OCI-LY3 (cell line): ENCODE results near the gene PLCB1.

Experiments
- H2AFZ ChIP-seq: fragments of 200-600, 300-600 bp; shearing (Covaris generic); 2 replicates; pipeline ENCODE4 v1.6.0; 2014; ENCODE audit warnings: antibody characterized with exemption, low read depth, low read length
- H3K27ac ChIP-seq: fragments of 200-600, 300-600 bp; sonication (generic); 2 replicates; pipeline ENCODE4 v1.5.1; 2014; ENCODE audit warnings: mild to moderate bottlenecking, low read length, moderate library complexity, mixed read lengths
- H3K27me3 ChIP-seq: fragments of 200-600, 300-600 bp; sonication (generic); 2 replicates; pipeline ENCODE4 v1.6.1; 2014; ENCODE audit warnings: low read depth, low read length, mixed read lengths
- H3K36me3 ChIP-seq: fragments of 200-600, 300-600 bp; sonication (generic); replicated peaks from 2 replicates; pipeline ENCODE3; 2014; ENCODE audit warnings: low read depth, low read length, mixed read lengths
- H3K4me1 ChIP-seq: fragments of 300-600, 200-600 bp; sonication (generic); 2 replicates; pipeline ENCODE4 v1.6.1; 2014; ENCODE audit warnings: low read length, mixed read lengths
- H3K4me2 ChIP-seq: fragments of 200-600, 300-600 bp; sonication (generic); 2 replicates; pipeline ENCODE4 v1.6.1; 2014; ENCODE audit warnings: low read length, mixed read lengths
- H3K4me3 ChIP-seq: fragments of 300-600, 200-600 bp; sonication (generic); 2 replicates; pipeline ENCODE4 v1.5.1; 2014; ENCODE audit warnings: antibody characterized with exemption, mild to moderate bottlenecking, low read length, moderate library complexity
- H3K79me2 ChIP-seq: fragments of 300-600, 200-600 bp; shearing (Covaris generic); 2 replicates; pipeline ENCODE4 v1.6.1; 2014; ENCODE audit warnings: mild to moderate bottlenecking, low read length, mixed read lengths
- H3K9ac ChIP-seq: fragments of 300-600, 200-600 bp; shearing (Covaris generic); 2 replicates; pipeline ENCODE4 v1.6.0; 2014; ENCODE audit warnings: mild to moderate bottlenecking, low read length, moderate library complexity
- H3K9me3 ChIP-seq: fragments of 200-600, 300-600 bp; shearing (Covaris generic); 2 replicates; pipeline ENCODE4 v1.6.1; 2014; ENCODE audit warnings: low read length, mixed read lengths; ENCODE audit not compliant: insufficient read depth
- H4K20me1 ChIP-seq: fragments of 200-600, 300-600 bp; sonication (generic); 2 replicates; pipeline ENCODE4 v1.6.1; 2016; ENCODE audit warnings: low read length, mixed read lengths; ENCODE audit not compliant: insufficient read depth
- EZH2phosphoT487 ChIP-seq: fragments of 200-600 bp; shearing (Covaris generic); IDR thresholded peaks from 2 replicates; pipeline ENCODE4 v1.6.1; 2018; ENCODE audit warnings: antibody characterized with exemption, mixed run types, low read depth
- TF ChIP-seq, protein P1 (sequence below): fragments of 200-600, 300-600 bp; sonication (generic); IDR thresholded peaks from 2 replicates; pipeline ENCODE4 v1.5.1; 2014; ENCODE audit warnings: antibody characterized with exemption, low read length, low read depth

The PLCB1 gene

DNA sequence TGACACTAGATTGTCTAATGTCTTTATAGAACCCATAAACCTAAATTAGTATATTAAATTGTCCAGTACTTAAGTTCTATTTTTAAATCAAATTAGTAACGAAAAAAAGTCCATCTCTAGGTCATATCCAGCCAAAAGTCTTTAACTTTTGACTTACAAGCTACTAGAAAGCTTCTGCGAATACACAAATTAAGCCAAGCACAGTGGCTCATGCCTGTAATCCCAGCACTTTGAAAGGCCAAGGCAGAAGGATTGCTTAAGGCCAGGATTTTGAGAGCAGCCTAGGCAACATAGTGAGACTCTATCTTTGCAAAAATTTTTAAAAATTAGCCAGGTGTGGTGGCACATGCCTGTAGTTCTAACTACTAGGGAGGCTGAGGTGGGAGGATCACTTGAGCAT, 516.4 kb downstream of the PLCB1 start:
- H3K27me3 ChIP-seq, result 0 out of 2 replicates have a peak, but pooled peaks cover 2% of the 10 kb centered on the region
- no peak overlapping the region for H3K4me3 ChIP-seq
- no peaks in the 10 kb centered on the region for H3K79me2 ChIP-seq
- peaks cover 6% of the 10 kb centered on the region; the same call in 1 of the 2 replicates for H3K4me1 ChIP-seq
- H4K20me1 ChIP-seq, result no peaks in the 10 kb centered on the region
- no peak overlapping the region for H3K27ac ChIP-seq
- H2AFZ ChIP-seq, result peak overlapping the region; percentile 84; the same call in 1 of the 2 replicates
- no peaks in the 10 kb centered on the region for H3K36me3 ChIP-seq
- H3K9ac ChIP-seq, result no peak overlapping the region
- no peak for TF ChIP-seq EZH2phosphoT487
- TF ChIP-seq, protein P1, sequence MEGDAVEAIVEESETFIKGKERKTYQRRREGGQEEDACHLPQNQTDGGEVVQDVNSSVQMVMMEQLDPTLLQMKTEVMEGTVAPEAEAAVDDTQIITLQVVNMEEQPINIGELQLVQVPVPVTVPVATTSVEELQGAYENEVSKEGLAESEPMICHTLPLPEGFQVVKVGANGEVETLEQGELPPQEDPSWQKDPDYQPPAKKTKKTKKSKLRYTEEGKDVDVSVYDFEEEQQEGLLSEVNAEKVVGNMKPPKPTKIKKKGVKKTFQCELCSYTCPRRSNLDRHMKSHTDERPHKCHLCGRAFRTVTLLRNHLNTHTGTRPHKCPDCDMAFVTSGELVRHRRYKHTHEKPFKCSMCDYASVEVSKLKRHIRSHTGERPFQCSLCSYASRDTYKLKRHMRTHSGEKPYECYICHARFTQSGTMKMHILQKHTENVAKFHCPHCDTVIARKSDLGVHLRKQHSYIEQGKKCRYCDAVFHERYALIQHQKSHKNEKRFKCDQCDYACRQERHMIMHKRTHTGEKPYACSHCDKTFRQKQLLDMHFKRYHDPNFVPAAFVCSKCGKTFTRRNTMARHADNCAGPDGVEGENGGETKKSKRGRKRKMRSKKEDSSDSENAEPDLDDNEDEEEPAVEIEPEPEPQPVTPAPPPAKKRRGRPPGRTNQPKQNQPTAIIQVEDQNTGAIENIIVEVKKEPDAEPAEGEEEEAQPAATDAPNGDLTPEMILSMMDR, result no peak
- peak overlapping the region; percentile 9; the same call in 1 of the 2 replicates for H3K4me2 ChIP-seq
- H3K9me3 ChIP-seq, result no peaks in the 10 kb centered on the region

DNA sequence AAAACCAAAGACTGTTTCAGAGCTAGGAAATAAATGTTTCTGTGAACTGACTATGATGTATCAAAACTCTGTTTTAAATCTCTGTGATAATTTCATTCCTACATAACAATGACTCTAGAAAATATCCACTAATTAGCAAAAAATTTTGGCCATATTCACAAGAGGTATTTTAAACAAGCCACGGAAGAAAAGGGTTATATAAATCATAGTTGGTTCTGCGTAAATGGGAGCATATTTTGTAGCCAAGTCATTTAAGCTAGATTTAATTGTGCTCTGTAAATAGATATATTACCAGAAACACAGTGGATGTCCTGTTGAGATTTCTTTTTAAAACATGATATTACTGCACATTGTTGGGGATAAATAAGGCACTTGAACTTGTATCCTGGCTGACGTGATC, 520.3 kb downstream of the PLCB1 start:
- Histone ChIP-seq H4K20me1 (no peaks in the 10 kb centered on the region), H3K36me3 (no peaks in the 10 kb centered on the region), H3K27ac (no peak overlapping the region), H3K9ac (no peak overlapping the region), H3K79me2 (no peaks in the 10 kb centered on the region), H2AFZ (no peak overlapping the region), H3K4me2 (no peak overlapping the region), H3K9me3 (no peaks in the 10 kb centered on the region), H3K4me3 (no peak overlapping the region), H3K27me3 (no peaks in the 10 kb centered on the region), H3K4me1 (peaks cover 6% of the 10 kb centered on the region; the same call in 1 of the 2 replicates)
- TF ChIP-seq, protein P1, result no peak
- no peak for TF ChIP-seq EZH2phosphoT487

DNA sequence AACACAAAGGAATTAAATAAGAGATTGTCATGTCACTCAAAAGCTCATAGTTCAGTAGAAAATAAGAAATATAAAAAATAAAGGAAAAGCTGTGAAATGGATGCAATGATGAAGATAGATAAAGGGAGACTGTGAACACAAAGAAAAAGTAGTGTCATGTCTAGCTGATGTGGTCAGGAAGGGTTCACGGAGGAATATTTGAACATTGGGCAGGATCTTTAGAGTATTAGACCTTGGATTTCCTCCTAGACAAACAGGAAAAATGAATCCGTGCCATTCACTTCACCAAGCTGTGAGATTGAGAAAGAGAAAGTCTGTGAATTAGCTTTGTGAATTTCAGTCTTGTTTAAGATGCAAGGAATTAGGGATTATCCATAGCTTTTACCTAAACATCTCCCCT, 522.4 kb downstream of the PLCB1 start:
- H3K36me3 ChIP-seq, result no peaks in the 10 kb centered on the region
- H4K20me1 ChIP-seq, result no peaks in the 10 kb centered on the region
- H3K79me2 ChIP-seq, result no peaks in the 10 kb centered on the region
- TF ChIP-seq, protein P1, result no peak
- no peak for TF ChIP-seq EZH2phosphoT487
- H3K9ac ChIP-seq, result no peak overlapping the region
- no peaks in the 10 kb centered on the region for H3K4me1 ChIP-seq
- no peak overlapping the region for H3K27ac ChIP-seq
- no peak overlapping the region for H3K4me3 ChIP-seq
- H3K9me3 ChIP-seq, result no peaks in the 10 kb centered on the region
- H3K4me2 ChIP-seq, result no peak overlapping the region
- H3K27me3 ChIP-seq, result no peaks in the 10 kb centered on the region
- no peak overlapping the region for H2AFZ ChIP-seq

DNA sequence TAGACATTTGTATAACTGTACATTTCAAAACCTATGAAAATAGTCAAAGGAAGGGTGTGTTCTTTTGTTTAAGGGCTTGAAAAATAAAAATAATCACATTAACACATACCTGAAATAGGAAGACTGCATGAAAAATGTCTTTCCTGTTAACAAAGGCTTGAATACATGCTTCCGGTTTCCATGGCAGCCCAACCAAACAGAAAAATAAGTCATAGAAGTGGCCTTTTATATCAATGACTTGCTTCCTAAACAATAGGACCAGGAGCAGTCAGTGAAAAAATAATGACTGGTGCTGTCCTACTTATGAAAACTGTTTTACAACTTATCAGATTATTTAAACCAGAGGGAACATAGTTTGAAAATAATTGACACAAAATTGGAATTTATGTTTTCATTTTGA, 524.3 kb downstream of the PLCB1 start:
- no peak overlapping the region for H3K9ac ChIP-seq
- TF ChIP-seq, protein P1, result no peak
- TF ChIP-seq EZH2phosphoT487, result no peak
- no peaks in the 10 kb centered on the region for H3K9me3 ChIP-seq
- H3K4me2 ChIP-seq, result no peak overlapping the region
- H4K20me1 ChIP-seq, result no peaks in the 10 kb centered on the region
- no peaks in the 10 kb centered on the region for H3K4me1 ChIP-seq
- H3K27me3 ChIP-seq, result no peaks in the 10 kb centered on the region
- no peaks in the 10 kb centered on the region for H3K36me3 ChIP-seq
- H3K27ac ChIP-seq, result no peak overlapping the region
- H3K4me3 ChIP-seq, result no peak overlapping the region
- H3K79me2 ChIP-seq, result no peaks in the 10 kb centered on the region
- H2AFZ ChIP-seq, result no peak overlapping the region
